Chondrocyte (in vitro differentiated cells): Measurements from ENCODE around the gene PLSCR1. TPM values are rescaled to one million over a fixed set of nuclear protein-coding genes. Genes with fewer than 3 reads are reported as not detected.
A peak's percentile ranks its signal among the peaks of the same experiment; 100 is the strongest.
"Not testable (repeated sequence)": the region's sequence is repeated elsewhere in the genome, so short reads cannot be mapped to it uniquely, and the experiment has no call there.

ENCODE experiments used
- DNase-seq: peaks from one replicate; pipeline ENCODE4 v3.0.0; 2021; ENCODE audit warnings: mixed read lengths, low spot score
- H3K27ac Mint-ChIP-seq: one replicate; pipeline ENCODE4 v1.8.0; 2021; ENCODE audit warnings: mild to moderate bottlenecking, moderate library complexity, mixed read lengths; ENCODE audit not compliant: unreplicated experiment
- H3K27me3 Mint-ChIP-seq: 2 replicates; pipeline ENCODE4 v1.8.0; 2021; ENCODE audit warnings: low read depth, mixed read lengths
- H3K36me3 Mint-ChIP-seq: 2 replicates; pipeline ENCODE4 v1.8.0; 2021; ENCODE audit warnings: low read depth, mixed read lengths
- H3K4me1 Mint-ChIP-seq: 2 replicates; pipeline ENCODE4 v1.8.0; 2021; ENCODE audit warnings: low read depth, mild to moderate bottlenecking, mixed read lengths
- H3K4me3 Mint-ChIP-seq: one replicate; pipeline ENCODE4 v1.8.0; 2021; ENCODE audit warnings: mild to moderate bottlenecking, moderate library complexity, mixed read lengths; ENCODE audit not compliant: unreplicated experiment
- H3K9me3 Mint-ChIP-seq: 2 replicates; pipeline ENCODE4 v1.8.0; 2021; ENCODE audit warnings: low read depth, mixed read lengths
- total RNA-seq: library from RNA; stranded (reverse); gene quantifications from 3 replicates; pipeline ENCODE4 v1.2.1, GENCODE V29; 2021
- TF ChIP-seq, protein P1 (sequence below): fragments of 200-600 bp; sonication (generic); IDR thresholded peaks from 2 replicates; pipeline ENCODE4 v1.5.0; 2021; ENCODE audit warnings: antibody characterized with exemption, mild to moderate bottlenecking, moderate library complexity

Gene PLSCR1
- total RNA-seq, 1 donor from 2014 or later: 21.5 TPM

DNA sequence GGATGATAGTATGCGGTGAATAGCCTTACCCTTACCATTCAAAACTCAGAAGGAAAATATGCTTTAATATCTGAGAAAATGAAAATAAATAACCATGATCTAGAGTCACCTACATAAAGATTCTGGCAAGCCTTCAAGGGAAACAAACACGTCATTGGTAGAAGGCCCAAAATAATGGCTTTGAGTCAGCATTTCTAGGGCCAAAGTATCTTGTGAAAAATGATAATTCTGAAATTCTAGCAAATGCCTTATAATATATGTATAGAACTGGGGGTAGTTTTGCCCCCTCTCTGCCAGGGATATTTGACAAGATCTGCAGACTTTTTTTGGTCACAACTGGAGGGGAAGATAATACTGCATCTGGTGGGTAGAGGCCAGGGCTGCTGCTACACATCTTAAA is 15.4 kb downstream of the PLSCR1 start:
- Mint-ChIP-seq H3K4me3 (no peak overlapping the region), H3K36me3 (peaks cover 3% of the 10 kb centered on the region), H3K4me1 (peaks cover 6% of the 10 kb centered on the region), H3K9me3 (no peaks in the 10 kb centered on the region), H3K27me3 (no peaks in the 10 kb centered on the region), H3K27ac (peak overlapping the region; percentile 59)
- no peak for DNase-seq
- TF ChIP-seq, protein P1, sequence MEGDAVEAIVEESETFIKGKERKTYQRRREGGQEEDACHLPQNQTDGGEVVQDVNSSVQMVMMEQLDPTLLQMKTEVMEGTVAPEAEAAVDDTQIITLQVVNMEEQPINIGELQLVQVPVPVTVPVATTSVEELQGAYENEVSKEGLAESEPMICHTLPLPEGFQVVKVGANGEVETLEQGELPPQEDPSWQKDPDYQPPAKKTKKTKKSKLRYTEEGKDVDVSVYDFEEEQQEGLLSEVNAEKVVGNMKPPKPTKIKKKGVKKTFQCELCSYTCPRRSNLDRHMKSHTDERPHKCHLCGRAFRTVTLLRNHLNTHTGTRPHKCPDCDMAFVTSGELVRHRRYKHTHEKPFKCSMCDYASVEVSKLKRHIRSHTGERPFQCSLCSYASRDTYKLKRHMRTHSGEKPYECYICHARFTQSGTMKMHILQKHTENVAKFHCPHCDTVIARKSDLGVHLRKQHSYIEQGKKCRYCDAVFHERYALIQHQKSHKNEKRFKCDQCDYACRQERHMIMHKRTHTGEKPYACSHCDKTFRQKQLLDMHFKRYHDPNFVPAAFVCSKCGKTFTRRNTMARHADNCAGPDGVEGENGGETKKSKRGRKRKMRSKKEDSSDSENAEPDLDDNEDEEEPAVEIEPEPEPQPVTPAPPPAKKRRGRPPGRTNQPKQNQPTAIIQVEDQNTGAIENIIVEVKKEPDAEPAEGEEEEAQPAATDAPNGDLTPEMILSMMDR: no peak

DNA sequence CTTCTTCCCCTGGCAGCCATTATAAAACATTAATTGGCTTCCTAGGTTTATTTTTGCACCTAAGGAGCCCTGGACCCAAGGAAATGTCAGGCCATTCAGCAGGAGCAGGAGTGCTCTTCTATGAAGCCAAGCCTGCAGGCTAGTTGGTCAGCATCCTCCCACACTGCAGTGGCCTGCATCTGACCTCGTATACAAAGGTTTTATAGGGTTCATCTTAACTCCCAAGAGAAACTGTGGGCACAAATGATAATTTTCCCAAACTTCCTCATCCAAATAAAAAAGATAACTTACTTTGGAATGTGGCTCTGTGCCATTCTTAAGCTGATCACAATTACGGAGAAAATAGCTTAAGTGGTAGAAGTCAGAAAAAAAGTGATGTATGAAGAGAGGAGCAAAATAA is 19.4 kb downstream of the PLSCR1 start:
- Mint-ChIP-seq H3K9me3 (no peaks in the 10 kb centered on the region), H3K4me1 (peaks cover 6% of the 10 kb centered on the region), H3K36me3 (peaks cover 10% of the 10 kb centered on the region), H3K27ac (no peak overlapping the region), H3K4me3 (no peak overlapping the region), H3K27me3 (no peaks in the 10 kb centered on the region)
- TF ChIP-seq, protein P1: no peak
- no peak for DNase-seq

GRCh38 chr3:146523531-146523930 is 20.9 kb downstream of the PLSCR1 start:
- Mint-ChIP-seq H3K36me3 (peaks cover 12% of the 10 kb centered on the region), H3K9me3 (no peaks in the 10 kb centered on the region), H3K27ac (no peak overlapping the region), H3K27me3 (no peaks in the 10 kb centered on the region), H3K4me3 (no peak overlapping the region), H3K4me1 (no peaks in the 10 kb centered on the region)
- TF ChIP-seq, protein P1: no peak
- DNase-seq: no peak

DNA sequence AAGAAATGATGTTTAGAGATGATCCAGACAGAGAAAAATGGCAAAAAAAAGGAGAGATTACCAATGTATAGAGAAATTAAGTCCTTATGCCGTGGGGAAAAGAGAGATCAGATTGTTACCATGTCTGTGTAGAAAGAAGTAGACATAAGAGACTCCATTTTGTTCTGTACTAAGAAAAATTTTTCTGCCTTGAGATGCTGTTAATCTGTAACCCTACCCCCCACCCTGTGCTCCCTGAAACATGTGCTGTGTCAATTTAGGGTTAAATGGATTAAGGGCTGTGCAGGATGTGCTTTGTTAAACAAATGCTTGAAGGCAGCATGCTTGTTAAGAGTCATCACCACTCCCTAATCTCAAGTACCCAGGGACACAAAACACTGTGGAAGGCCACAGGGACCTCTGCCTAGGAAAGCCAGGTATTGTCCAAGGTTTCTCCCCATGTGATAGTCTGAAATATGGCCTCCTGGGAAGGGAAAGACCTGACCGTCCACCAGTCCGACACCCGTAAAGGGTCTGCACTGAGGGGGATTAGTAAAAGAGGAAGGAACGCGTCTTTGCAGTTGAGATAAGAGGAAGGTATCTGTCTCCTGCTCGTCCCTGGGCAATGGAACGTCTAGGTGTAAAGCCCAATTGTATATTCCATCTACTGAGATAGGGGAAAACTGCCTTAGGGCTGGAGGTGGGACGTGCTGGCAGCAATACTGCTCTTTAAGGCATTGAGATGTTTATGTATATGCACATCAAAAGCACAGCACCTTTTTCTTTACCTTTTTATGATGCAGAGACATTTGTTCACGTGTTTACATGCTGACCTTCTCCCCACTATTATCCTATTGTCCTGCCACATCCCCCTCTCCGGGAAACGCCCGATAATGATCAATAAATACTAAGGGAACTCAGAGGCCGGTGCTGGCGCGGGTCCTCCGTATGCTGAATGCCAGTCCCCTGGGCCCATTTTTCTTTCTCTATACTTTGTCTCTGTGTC is 21.9 kb downstream of the PLSCR1 start:
- H3K36me3 Mint-ChIP-seq: peaks cover 12% of the 10 kb centered on the region
- not testable (repeated sequence) for H3K4me3 Mint-ChIP-seq, H3K27me3 Mint-ChIP-seq, DNase-seq, H3K27ac Mint-ChIP-seq, H3K4me1 Mint-ChIP-seq, H3K9me3 Mint-ChIP-seq

GRCh38 chr3:146521394-146521793 is 23.0 kb downstream of the PLSCR1 start:
- Mint-ChIP-seq H3K9me3 (no peaks in the 10 kb centered on the region), H3K36me3 (peaks cover 12% of the 10 kb centered on the region), H3K4me3 (no peak overlapping the region), H3K4me1 (no peaks in the 10 kb centered on the region), H3K27ac (no peak overlapping the region), H3K27me3 (no peaks in the 10 kb centered on the region)
- no peak for DNase-seq
- TF ChIP-seq, protein P1: no peak
